Ovary (tissue), 9 donors: ENCODE data around the gene NIT1. TPM values are rescaled to one million over a fixed set of nuclear protein-coding genes. Genes with fewer than 3 reads are reported as not detected.

ENCODE experiments used
- DNase-seq, 5 donors: peaks; one replicate each; pipeline ENCODE4 v3.0.0-alpha.2; 2019 to 2020
- H3K27ac ChIP-seq, 2 donors: fragments of 200-600 bp; one replicate each; pipeline versions ENCODE4 v1.5.1 to v1.8.0; 2019 to 2022
- H3K27me3 ChIP-seq: fragments of 200-600 bp; one replicate; pipeline ENCODE4 v1.8.0; 2022
- H3K36me3 ChIP-seq: fragments of 200-600 bp; sonication (generic); one replicate; pipeline ENCODE4 v1.5.1; 2019
- H3K4me1 ChIP-seq: one replicate; pipeline ENCODE4 v1.8.1; 2013; ENCODE audit warnings: mild to moderate bottlenecking, moderate library complexity; ENCODE audit not compliant: insufficient read depth
- H3K4me3 ChIP-seq: fragments of 200-600 bp; sonication (generic); one replicate; pipeline ENCODE4 v1.5.1; 2017
- H3K9me3 ChIP-seq, 2 donors: fragments of 200-600 bp in 1 of 2; sonication (generic) in 1 of 2; one replicate each; pipeline versions ENCODE4 v1.5.1 to v1.8.1; 2013 to 2019; ENCODE audit warnings: mild to moderate bottlenecking in 1 of 2, moderate library complexity in 1 of 2
- EP300 ChIP-seq: sonication (generic); formaldehyde crosslinking; IDR thresholded peaks from one replicate; pipeline ENCODE4 v1.6.1; 2017; ENCODE audit warnings: antibody characterized with exemption
- POLR2A ChIP-seq: fragments of 450-650 bp; IDR thresholded peaks from one replicate; pipeline ENCODE4 v1.6.1; 2017; ENCODE audit warnings: antibody characterized with exemption, mild to moderate bottlenecking, moderate library complexity
- WGBS, 3 donors: extraction: QIAGEN DNeasy Blood & Tissue Kit in 1 of 3; methylation state at CpG; one replicate each; pipeline versions ENCODE4 v1.1.5 to v1.1.7; 2013 to 2017; 5-methylcytosine and 5-hydroxymethylcytosine counted together
- intact Hi-C, 4 donors: fragments of 100-400 bp; cut with DNase I; formaldehyde crosslinking; loops; one replicate each; pipeline versions ENCODE4 v1.11.0 to v1.15.1; 2022 to 2023
- polyA plus RNA-seq, 2 donors: library from polyadenylated mRNA; stranded (reverse); fragments of 200-250 nt in 1 of 2; fragments of 350-450 nt in 1 of 2; fragmentation: Illumina TruSeq in 1 of 2; extraction: RNeasy Lipid Tissue Mini Kit (QIAGEN cat#74804) in 1 of 2; gene quantifications; one replicate each; pipeline ENCODE4 v1.2.3, GENCODE V29; 2013 to 2014
- total RNA-seq, 7 donors: library from RNA; depleted of rRNA in 2 of 7; stranded (reverse); fragments of >200 nt in 2 of 7; fragmentation: NEBNext Ultra II Directional in 3 of 7; extraction: Animal tissue kit (Norgen Biotek cat#: 25700) in 3 of 7; gene quantifications; one replicate each; pipeline versions ENCODE4 v1.1.0 to v1.2.4, GENCODE V29; 2016 to 2023
- TF ChIP-seq, protein P1 (sequence below), 3 donors: fragments of 450-650 bp in 2 of 3; fragments of 200-600 bp in 1 of 3; IDR thresholded peaks; one replicate each; pipeline versions ENCODE4 v1.5.1 to v1.8.0; 2016 to 2022; ENCODE audit warnings: antibody characterized with exemption in 3 of 3, mild to moderate bottlenecking in 1 of 3
- donor health status: DM: no; HTN: no; CAD: no; lungs with moderate emphysema.
- donor health status: DM: no; HTN: no; CAD: no.
- donor health status: Bipolar disorder and iron deficiency.
- donor health status: DM: yes; HTN: yes; CAD: no.
- donor health status: DM: no; HTN: no; CAD: no.
- donor health status: DM: yes; HTN: yes; CAD: no.

NIT1 gene
- total and polyA plus RNA-seq, 9 donors: 25.4 to 37.5 (median 36.6) TPM

DNA sequence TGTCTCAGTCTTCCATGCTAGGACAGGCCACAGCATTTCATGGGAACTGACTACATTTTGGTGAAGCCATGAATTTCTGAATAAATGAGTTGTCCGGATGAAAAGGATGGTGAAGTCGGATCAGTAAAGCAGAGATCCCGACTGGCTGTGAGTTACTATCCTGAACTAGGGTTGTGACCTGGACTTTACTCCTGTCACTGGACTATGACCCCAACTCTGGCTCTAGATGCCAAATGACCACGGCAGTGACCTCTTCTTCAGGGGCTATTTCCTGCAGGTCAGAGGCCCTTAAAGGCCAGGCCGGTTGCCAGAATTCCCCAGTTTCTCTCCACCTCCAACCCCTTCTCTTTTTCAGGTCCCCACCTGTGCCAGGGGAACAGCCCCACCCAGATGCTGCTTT is 26.8 kb upstream of the NIT1 start:
- no peak overlapping the region for H3K27ac ChIP-seq
- H3K36me3 ChIP-seq: no peaks in the 10 kb centered on the region
- TF ChIP-seq EP300 (no peak), POLR2A (no peak)
- TF ChIP-seq, protein P1, sequence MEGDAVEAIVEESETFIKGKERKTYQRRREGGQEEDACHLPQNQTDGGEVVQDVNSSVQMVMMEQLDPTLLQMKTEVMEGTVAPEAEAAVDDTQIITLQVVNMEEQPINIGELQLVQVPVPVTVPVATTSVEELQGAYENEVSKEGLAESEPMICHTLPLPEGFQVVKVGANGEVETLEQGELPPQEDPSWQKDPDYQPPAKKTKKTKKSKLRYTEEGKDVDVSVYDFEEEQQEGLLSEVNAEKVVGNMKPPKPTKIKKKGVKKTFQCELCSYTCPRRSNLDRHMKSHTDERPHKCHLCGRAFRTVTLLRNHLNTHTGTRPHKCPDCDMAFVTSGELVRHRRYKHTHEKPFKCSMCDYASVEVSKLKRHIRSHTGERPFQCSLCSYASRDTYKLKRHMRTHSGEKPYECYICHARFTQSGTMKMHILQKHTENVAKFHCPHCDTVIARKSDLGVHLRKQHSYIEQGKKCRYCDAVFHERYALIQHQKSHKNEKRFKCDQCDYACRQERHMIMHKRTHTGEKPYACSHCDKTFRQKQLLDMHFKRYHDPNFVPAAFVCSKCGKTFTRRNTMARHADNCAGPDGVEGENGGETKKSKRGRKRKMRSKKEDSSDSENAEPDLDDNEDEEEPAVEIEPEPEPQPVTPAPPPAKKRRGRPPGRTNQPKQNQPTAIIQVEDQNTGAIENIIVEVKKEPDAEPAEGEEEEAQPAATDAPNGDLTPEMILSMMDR (IDR thresholded peaks at IDR 0.05): no peak
- H3K4me3 ChIP-seq: no peak overlapping the region
- DNase-seq: no peak
- intact Hi-C loops: loop anchor here in 3 of 4 donors (10.0 kb wide), 4 partner anchors 46 to 366 kb away; partner anchors contain the start of gene USF1 (in 2 of the 3)
- H3K27me3 ChIP-seq: no peaks in the 10 kb centered on the region
- H3K9me3 ChIP-seq: no peaks in the 10 kb centered on the region
- no peaks in the 10 kb centered on the region for H3K4me1 ChIP-seq
- WGBS, 3 donors: 80 to 88% (median 81%) methylated on average over 5 of the region's 5 CpGs

- WGBS, 3 donors: 88 to 93% (median 90%) methylated on average over 7 of the region's 7 CpGs
- Histone ChIP-seq H3K27ac (no peak overlapping the region), H3K4me3 (no peak overlapping the region), H3K9me3 (no peaks in the 10 kb centered on the region), H3K27me3 (no peaks in the 10 kb centered on the region), H3K36me3 (no peaks in the 10 kb centered on the region), H3K4me1 (peaks cover under 1% of the 10 kb centered on the region)
- intact Hi-C loops: loop anchor here in 3 of 4 donors (10.0 kb wide), 4 partner anchors 47 to 367 kb away; partner anchors contain the start of gene USF1 (in 2 of the 3)
- no peak for DNase-seq
- TF ChIP-seq POLR2A (no peak), EP300 (no peak)
- TF ChIP-seq, protein P1 (IDR thresholded peaks at IDR 0.05): no peak
Measured at GRCh38 chr1:161091796-161092507, 26.0 kb upstream of the NIT1 start.

GRCh38 chr1:161092621-161093028 is 25.3 kb upstream of the NIT1 start:
- Histone ChIP-seq H3K36me3 (no peaks in the 10 kb centered on the region), H3K4me3 (no peak overlapping the region), H3K4me1 (peaks cover 5% of the 10 kb centered on the region), H3K27ac (no peak overlapping the region), H3K9me3 (no peaks in the 10 kb centered on the region), H3K27me3 (no peaks in the 10 kb centered on the region)
- WGBS, 3 donors: 75 to 89% (median 81%) methylated on average over 3 of the region's 3 CpGs
- no peak for DNase-seq
- TF ChIP-seq EP300: no peak
- TF ChIP-seq POLR2A: no peak
- intact Hi-C loops: loop anchor here in 3 of 4 donors (10.0 kb wide), 4 partner anchors 48 to 368 kb away; partner anchors contain the start of gene USF1 (in 2 of the 3)

DNA sequence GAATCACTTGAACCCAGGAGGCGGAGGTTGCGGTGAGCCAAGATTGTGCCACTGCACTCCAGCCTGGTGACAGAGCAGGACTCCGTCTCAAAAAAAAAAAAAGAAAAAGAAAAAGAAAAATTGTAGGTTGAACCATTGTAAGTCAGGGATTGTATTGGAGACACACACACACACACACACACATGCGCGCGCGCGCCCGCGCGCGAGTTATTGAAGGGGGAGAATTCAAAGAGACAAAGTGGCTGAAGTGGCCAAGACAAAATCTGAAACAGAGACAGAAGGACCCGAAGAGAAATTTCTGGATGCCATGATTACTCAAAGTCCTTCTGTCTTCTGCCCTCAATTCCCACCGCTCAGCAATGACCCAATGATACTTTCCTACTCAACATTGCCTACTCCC is 23.4 kb upstream of the NIT1 start:
- H3K27ac ChIP-seq: no peak overlapping the region
- H3K4me1 ChIP-seq: peaks cover 8% of the 10 kb centered on the region
- intact Hi-C loops: loop anchor here in 3 of 4 donors (10.0 kb wide), 4 partner anchors 50 to 370 kb away; partner anchors contain the start of gene USF1 (in 2 of the 3)
- H3K27me3 ChIP-seq: no peaks in the 10 kb centered on the region
- TF ChIP-seq POLR2A (no peak), EP300 (no peak)
- TF ChIP-seq, protein P1 (IDR thresholded peaks at IDR 0.05): no peak
- no peaks in the 10 kb centered on the region for H3K9me3 ChIP-seq
- 95 to 97% (median 97%) methylated on average over 14 of the region's 14 CpGs for WGBS, 3 donors
- no peak for DNase-seq
- H3K4me3 ChIP-seq: no peak overlapping the region
- no peaks in the 10 kb centered on the region for H3K36me3 ChIP-seq

DNA sequence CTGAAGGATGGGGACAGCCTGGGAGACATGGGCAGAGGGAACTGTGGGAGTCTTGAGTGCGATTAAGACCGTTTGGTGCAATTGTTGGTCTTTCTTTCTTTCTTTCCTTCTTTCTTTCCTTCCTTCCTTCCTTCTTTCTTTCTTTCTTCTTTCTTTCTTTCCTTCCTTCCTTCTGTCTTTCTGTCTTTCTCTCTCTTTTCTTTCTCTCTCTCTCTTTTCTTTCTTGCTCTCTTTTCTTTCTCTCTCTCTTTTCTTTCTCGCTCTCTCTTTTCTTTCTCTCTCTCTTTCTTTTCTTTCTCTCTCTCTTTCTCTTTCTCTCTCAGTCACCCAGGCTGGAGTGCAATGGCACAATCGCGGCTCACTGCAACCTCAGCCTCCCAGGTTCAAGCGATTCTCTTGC is 22.7 kb upstream of the NIT1 start:
- TF ChIP-seq EP300: no peak
- TF ChIP-seq, protein P1 (IDR thresholded peaks at IDR 0.05): no peak
- no peak for TF ChIP-seq POLR2A
- no peak overlapping the region for H3K4me3 ChIP-seq
- no peak overlapping the region for H3K27ac ChIP-seq
- WGBS, 3 donors: 89 to 94% (median 91%) methylated on average over 6 of the region's 6 CpGs
- intact Hi-C loops: loop anchor here (5.0 to 10.0 kb wide), 5 partner anchors 50 to 418 kb away; partner anchors contain the start of gene USF1 (in 2 of the 4)
- H3K27me3 ChIP-seq: no peaks in the 10 kb centered on the region
- H3K36me3 ChIP-seq: no peaks in the 10 kb centered on the region
- H3K9me3 ChIP-seq: no peaks in the 10 kb centered on the region
- peaks cover 8% of the 10 kb centered on the region for H3K4me1 ChIP-seq
- DNase-seq: no peak
